HG02884 (cell line): ENCODE data around the gene ANKRD36C.
"Not testable (repeated sequence)": the region's sequence is repeated elsewhere in the genome, so short reads cannot be mapped to it uniquely, and the experiment has no call there.

Experiments used
- ATAC-seq: cut with Tn5 transposase; IDR thresholded peaks from one replicate; pipeline ENCODE4 v1.9.1; 2021; ENCODE audit warnings: mild to moderate bottlenecking, moderate library complexity; ENCODE audit not compliant: unreplicated experiment

Gene ANKRD36C

DNA sequence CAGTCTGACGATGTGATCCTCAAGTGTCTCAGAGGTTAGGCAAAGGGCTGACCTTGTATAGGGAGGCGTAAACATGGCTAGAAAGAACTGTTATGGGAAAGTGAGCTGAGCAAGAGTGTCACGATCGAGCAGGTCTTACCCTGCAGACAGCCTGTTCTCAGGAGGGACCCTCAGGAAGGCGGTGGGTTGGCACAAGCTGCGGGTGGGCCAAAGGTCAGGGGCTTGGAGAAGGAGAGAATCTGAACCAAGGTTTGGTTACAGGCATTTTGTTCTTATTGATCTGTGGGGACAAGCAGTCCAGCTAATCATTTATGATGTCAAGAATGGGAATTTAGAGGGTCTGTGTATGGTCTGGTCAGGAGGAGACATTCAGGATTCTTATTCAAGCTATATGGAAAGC is 16.4 kb upstream of the ANKRD36C start:
- not testable (repeated sequence) for ATAC-seq

DNA sequence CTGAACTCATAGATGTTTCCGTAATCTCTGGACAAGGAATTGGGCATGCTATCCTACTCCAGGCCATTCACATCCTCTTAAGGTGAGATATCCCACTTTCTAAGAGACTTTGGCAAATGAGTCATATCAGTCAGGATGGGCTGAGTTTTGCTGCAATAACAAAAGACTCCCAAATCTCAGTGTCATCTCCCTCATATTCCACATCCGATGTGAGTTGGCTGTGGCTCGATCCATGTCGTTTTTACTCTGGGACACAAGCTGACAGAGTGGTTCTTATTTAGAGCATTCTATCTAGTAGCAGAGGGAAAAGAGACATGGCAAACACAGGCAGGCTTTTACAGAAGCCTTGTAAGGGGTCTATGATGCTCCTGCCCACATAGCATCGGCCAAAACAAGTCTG is 14.6 kb upstream of the ANKRD36C start:
- not testable (repeated sequence) for ATAC-seq

DNA sequence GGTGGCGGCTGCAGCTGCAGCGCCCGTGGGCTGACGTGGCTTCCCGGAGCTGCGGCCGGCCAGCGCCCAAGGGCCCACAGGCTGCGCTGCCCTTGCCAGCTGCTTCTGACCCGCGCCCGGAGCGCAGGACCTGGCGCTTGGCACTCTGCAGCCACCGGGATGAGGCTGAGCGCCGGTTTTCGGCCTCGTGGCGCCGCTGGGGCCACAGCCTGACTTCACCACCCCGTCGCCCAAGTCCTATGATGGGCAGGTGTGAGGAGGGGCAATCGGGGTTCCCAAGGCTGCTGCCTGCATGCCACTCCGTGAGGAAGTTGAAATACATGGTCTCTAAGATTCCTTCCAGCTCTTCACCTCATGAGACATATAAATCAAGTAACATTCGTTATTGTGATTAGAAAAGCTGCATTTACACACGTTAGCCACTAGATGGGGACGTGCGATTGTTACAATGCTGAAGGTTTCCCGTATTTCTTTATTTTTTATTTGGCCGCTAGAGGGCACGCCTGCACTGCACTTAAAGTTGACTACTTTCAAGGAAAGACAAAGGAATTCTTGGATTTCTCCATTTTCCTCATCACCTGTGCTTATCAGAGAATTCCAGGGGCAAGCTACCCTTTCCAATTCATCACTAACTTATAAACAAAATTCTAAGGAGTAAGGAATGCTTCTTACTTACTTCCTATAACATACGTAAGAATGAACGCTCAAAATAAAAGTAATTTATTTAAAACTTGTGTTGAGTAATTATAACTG is 1.1 kb upstream of the ANKRD36C start:
- ATAC-seq, result peak; percentile 58

DNA sequence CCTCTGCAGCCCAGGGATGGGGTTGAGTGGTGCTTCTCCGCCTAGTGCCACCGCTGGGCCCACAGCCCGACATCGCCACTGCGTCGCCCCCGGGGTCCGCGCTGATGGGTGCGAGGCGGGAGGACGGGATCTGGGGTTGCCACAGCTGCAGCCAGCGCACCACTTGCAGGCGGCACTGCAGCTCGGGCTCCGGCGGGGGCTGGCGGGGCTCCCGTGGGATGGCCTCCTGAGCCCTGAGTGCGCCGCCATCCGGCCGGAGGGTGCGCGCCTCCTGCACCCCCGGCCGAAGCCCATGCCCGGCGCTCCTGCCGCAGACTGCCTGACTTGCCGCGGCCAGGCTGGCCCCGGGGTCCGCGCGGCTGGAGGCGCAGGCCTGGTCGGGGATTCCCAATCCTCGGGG is 478 bp upstream of the ANKRD36C start:
- ATAC-seq, result peak; percentile 28

DNA sequence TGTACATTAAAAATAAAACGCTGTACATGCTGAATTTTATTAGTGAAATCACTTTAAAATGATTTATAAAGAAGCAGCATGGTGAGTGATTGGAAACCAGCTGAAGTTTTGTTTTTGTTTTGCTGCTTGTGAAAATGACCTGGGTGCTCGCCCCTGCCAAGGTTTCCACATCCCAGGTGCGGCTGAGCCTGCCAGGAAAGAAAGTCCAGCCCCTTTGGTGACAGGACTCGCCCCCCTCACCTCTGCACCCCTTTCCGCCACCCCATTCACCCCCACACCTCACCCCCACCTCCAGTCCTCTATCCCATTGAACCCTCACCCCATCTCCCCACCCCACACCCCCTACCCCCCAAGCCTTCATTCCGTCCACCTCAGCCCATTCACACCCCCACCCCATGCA is 740 bp downstream of the ANKRD36C start:
- not testable (repeated sequence) for ATAC-seq

DNA sequence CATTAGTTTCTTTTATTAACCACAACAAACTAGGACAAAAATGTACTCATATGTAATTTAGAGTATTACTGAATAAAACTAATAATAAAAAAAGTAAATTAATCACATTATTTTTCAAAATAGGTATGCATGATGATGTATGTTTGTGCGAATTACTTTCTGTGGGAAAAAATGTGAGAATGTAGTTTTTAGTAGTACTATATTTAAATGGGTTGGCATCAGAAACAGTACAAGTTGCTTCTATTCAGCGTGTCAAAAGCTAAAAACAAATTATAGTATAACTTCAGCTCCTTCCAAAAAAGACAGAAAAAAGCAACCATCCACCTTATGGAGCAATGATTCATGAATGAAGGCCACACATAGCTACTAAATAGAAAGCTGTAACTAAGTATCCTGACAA is 40.0 kb downstream of the ANKRD36C start:
- ATAC-seq, result not testable (repeated sequence)

DNA sequence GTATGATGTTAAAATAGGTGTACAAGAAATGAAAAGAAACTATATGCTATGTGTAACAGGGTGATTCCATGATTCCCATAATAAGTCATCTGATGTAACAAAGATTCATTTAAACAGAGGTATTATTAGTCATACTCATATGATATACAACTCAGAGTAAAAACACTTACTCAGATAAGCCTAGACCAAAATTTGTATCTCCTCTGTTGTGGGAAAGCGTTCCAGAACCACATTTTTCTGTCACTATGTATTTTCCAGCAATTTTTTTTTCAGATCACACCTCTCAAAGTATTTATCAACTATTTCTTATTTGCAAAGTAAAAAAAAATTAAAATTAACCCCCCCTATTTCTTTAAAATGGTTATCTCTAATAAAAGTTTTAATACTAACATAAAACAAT is 43.6 kb downstream of the ANKRD36C start:
- ATAC-seq, result not testable (repeated sequence)

DNA sequence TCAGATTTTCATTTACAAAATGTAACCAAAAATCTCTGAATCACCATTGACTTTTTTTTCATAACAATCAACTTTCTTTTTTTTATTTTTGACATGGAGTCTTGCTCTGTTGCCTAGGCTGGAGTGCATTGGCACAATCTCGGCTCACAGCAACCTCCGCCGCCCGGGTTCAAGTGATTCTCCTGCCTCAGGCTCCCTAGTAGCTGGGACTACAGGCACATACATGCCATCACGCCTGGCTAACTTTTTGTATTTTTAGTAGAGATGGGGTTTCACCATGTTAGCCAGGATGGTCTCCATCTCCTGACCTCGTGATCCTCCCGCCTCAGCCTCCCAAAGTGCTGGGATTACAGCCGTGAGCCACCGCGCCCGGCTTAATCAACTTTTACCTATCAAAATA is 51.7 kb downstream of the ANKRD36C start:
- ATAC-seq, result not testable (repeated sequence)

DNA sequence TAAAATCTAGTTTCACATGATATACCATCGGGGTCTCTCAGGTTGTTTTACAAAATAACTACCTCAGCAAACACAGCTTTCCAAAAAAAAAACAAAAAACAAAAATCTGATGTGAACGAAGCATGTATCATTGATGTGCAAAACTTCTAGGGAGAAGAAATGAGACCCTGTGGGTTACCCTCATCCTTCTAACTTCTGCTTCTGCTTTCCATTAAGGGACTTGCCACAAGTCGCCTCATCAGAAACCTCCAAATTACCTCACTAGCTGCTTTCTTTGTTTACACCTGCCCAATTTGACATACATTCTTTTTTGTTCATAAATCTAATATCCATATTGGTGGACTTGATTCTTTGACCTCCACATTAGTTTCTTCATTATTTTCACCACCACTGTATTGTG is 60.9 kb downstream of the ANKRD36C start:
- ATAC-seq, result not testable (repeated sequence)

DNA sequence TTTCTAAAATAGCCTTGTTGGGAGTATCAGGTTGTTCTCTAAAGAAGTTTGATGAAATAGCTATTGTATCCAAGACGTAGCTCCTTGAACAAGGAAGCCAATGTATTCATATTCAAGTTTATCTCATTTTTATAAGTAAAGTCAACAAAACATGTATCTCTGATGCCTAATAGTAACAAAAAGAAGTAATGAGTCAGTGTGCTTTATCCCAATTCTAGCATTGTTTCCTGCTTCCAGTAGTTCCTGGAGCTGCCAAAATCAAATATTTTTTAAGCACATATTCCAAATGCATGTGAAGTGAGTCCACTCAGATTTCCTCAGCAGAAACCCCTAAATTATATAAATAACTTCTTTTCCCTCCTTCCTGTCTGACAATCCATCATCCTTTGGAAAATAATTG is 74.6 kb downstream of the ANKRD36C start:
- not testable (repeated sequence) for ATAC-seq

DNA sequence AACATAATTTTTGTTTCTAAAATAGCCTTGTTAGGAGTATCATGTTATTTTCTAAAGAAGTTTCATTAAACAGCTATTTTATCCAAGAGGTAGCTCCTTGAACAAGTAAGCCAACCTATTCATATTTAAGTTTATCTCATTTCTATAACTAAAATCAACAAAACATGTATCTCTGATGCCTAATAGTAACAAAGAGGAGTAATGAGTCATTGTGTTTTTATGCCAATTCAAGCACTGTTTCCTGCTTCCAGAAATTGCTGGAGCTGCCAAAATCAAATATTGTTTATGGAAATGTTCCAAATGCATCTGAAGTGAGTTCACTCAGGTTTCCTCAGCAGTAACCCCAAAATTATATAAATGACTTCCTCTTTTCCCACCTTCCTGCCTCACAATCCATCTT is 76.5 kb downstream of the ANKRD36C start:
- ATAC-seq, result not testable (repeated sequence)

DNA sequence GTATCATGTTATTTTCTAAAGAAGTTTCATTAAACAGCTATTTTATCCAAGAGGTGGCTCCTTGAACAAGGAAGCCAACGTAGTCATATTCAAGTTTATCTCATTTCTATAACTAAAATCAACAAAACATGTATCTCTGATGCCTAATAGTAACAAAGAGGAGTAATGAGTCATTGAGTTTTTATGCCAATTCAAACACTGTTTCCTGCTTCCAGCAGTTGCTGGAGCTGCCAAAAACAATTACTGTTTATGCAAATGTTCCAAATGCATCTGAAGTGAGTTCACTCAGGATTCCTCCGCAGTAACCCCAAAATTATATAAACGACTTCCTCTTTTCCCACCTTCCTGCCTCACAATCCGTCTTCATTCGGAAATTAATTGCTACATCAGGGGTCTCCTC is 80.2 kb downstream of the ANKRD36C start:
- ATAC-seq, result not testable (repeated sequence)

DNA sequence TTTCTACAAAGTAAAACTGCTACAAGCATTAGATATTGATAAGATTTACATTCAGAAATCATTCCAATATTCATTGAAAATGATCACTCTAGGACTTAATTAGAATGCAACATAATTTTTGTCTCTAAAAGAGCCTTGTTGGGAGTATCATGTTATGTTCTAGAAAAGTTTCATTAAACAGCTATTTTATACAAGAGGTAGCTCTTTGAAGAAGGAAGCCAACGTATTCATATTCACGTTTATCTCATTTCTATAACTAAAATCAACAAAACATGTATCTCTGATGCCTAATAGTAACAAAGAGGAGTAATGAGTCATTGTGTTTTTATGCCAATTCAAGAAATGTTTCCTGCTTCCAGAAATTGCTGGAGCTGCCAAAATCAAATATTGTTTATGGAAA is 97.2 kb downstream of the ANKRD36C start:
- not testable (repeated sequence) for ATAC-seq

DNA sequence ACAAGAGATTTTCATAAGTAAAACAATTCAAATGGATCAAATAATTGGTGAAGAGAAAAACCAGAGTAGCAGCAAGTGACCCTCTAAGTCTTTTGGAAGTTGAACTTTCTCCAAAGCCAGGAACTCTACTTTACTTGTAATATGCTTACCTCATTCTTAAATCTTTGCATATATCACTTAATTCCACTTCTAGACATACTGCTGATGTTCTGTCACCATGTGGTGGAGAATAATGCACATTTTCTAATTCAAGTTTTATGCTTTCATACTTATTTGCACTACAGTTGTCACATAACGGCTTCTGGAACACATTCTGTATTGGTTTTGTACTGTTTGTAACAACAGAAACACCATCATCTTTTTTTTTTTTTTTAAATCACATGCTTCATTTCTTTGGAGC is 123.7 kb downstream of the ANKRD36C start:
- ATAC-seq, result not testable (repeated sequence)

DNA sequence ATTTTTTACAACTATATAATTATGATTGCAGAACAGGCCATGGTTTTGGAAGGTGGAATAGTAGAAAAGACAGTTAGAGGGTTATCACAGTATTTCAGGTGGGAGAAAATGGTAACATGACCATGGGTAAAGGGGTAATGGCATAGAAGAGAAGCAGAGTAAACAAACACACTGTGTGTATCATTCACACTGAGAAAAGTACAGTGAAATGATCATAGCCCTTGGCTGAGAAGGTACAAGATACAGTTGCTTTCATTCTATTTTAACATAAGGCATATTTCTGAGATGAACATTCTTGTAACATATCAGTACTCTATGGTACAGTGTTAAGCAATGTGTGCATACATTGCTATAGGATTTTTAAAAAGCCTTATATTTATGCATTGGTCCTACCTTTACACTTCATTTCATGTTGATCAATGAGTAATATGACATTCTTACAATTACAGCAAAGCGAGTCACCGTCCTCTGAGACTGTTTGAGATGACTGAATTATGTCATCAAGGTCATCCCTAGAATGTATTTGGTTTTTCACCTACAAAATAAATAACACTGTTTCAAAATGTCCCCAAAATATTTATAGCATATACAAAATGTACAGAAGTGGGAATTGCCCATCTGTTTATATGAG is 124.5 kb downstream of the ANKRD36C start:
- not testable (repeated sequence) for ATAC-seq

DNA sequence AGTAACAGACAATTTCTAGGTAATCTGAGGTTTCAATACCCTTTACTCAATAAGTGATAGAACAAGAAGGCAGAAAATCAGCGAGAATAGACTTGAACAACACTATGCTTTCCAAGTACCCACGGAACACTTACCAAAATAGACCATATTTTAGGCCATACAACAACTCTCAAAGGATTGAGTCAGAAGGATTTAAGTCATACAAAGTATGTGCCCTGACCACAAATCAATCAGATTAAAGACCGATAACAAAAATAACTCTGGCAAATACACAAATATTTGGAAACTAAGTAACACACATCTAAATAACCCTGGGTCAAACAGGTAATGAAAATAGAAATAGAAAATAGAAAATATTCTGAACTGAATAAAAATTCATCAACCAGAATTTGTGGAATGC is 129.5 kb downstream of the ANKRD36C start:
- ATAC-seq, result not testable (repeated sequence)

DNA sequence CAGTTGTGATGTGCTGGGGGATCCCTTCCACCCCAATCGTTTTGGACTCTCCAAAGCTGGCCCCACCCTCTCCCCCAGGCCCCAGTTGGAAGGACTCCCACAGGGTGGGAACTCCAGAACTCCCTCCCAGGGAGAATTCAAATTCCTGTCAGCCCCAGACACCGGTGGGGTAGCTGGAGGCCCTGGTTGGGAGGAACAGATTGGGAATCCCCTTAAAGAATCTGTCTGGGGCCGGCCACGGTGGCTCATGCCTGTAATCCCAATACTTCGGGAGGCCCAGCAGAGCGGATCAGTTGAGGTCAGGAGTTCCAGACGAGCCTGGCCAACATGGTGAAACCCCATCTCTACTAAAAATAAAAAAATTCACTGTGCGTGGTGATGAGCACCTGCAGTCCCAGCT is 155.5 kb downstream of the ANKRD36C start:
- no peak for ATAC-seq

DNA sequence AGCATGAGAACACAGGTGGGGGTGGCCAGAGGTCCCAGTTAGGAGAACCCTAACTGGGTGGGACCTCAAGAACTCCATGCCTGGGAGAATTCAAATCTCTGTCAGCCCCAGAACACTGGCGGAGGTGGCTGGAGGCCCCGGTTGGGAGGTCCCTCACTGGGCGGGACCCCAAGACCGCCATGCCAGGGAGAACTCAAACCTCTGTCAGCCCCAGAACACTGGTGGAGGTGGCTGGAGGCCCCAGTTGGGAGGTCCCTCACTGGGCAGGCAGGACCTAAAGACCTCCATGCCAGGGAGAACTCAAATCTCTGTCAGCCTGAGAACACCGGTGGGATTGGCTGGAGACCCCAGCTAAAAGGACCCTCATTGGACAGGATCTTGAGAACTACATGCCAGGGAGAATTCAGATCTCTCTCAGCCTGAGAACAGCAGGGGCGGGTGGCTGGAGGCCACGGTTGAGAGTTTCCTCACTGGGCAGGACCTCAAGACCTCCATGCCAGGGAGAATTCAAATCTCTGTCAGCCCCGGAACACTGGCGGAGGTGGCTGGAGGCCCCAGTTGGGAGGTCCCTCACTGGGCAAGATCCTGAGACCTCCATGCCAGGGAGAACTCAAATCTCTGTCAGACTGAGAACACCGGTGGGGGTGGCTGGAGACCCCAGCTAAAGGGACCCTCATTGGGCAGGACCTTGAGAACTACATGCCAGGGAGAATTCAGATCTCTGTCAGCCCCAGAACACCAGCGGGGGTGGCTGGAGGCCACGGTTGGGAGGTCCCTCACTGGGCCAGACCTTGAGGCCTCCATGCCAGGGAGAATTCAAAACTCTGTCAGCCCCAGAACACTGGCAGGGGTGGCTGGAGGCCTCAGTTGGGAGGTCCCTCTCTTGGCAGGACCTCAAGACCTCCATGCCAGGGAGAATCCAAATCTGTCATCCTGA is 157.3 kb downstream of the ANKRD36C start:
- not testable (repeated sequence) for ATAC-seq

DNA sequence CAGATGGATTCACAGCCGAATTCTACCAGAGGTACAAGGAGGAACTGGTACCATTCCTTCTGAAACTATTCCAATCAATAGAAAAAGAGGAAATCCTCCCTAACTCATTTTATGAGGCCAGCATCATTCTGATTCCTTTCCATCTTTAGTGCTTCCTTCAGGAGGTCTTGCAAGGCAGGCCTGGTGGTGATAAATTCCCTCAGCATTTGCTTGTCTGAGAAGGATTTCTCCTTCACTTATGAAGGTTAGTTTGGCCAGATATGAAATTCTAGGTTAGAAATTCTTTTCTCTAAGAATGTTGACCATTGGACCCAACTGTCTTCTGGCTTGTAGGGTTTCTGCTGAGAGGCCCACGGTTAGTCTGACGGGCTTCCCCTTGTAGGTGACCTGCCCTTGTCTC is 167.4 kb downstream of the ANKRD36C start:
- ATAC-seq, result not testable (repeated sequence)

DNA sequence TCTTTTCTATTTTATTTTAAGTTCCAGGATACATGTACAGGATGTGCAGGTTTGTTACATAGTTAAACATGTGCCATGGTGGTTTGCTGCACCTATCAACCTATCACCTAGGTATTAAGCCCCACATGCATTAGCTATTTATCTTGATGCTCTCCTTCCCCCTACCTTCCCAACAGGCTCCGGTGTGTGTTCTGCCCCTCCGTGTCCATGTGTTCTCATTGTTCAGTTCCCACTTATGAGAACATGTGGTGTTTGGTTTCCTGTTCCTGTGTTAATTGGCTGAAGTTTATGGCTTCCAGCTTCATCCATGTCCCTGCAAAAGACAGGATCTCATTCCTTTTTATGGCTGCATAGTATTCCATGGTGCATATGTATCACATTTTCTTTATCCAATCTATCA is 174.1 kb downstream of the ANKRD36C start:
- ATAC-seq, result not testable (repeated sequence)

DNA sequence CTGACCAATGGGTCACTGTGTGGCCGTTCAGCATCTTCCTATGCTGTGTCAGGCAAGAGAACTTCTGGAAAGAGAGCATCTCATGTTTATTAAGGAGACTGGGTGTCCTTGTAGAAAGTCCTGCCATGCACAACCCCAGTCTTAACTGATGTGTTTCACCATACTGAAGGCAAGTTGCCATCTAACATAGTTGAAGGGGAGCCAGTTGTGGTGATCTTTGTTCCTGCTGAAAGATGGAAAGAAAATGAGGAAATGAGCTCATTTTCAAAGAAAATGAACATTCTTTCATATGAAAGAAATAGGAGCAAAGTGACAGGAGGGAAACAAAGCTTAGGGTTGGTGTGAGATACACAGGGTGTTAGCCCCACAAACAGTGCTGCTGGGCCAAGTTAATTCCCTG is 178.3 kb downstream of the ANKRD36C start:
- ATAC-seq, result not testable (repeated sequence)
